Liver (tissue), 9 donors: ENCODE data around the gene CFAP65. TPM values are rescaled to one million over a fixed set of nuclear protein-coding genes. Genes with fewer than 3 reads are reported as not detected.

Experiments
- DNase-seq: peaks from one replicate; pipeline ENCODE4 v3.0.0-alpha.2; 2017; ENCODE audit warnings: low spot score
- H3K27ac ChIP-seq, 2 donors: one replicate each; pipeline ENCODE4 v1.7.0; 2013; ENCODE audit warnings: inconsistent platforms in 2 of 2, low read length in 2 of 2, control low read depth in 1 of 2, low read depth in 1 of 2, mild to moderate bottlenecking in 1 of 2
- H3K27me3 ChIP-seq, 4 donors: one replicate each; pipeline versions ENCODE4 v1.6.1 to v1.7.0; 2013; ENCODE audit warnings: low read length in 3 of 4, inconsistent platforms in 1 of 4, mild to moderate bottlenecking in 1 of 4, moderate library complexity in 1 of 4; ENCODE audit not compliant: control insufficient read depth in 4 of 4, insufficient read depth in 4 of 4
- H3K36me3 ChIP-seq, 4 donors: one replicate each; pipeline versions ENCODE4 v1.6.1 to v1.7.0; 2013; ENCODE audit warnings: low read length in 3 of 4, mild to moderate bottlenecking in 3 of 4, low read depth in 1 of 4, moderate library complexity in 1 of 4; ENCODE audit not compliant: control insufficient read depth in 4 of 4, insufficient read depth in 3 of 4
- H3K4me1 ChIP-seq, 4 donors: one replicate each; pipeline versions ENCODE4 v1.6.1 to v1.7.0; 2013; ENCODE audit warnings: low read length in 3 of 4, mild to moderate bottlenecking in 3 of 4, moderate library complexity in 1 of 4; ENCODE audit not compliant: control insufficient read depth in 4 of 4, insufficient read depth in 4 of 4
- H3K4me3 ChIP-seq, 3 donors: one replicate each; pipeline versions ENCODE4 v1.6.1 to v1.7.0; 2013; ENCODE audit warnings: low read length in 3 of 3, control low read depth in 1 of 3, low read depth in 1 of 3, mild to moderate bottlenecking in 1 of 3
- H3K9ac ChIP-seq, 2 donors: one replicate each; pipeline ENCODE4 v1.7.0; 2013; ENCODE audit warnings: low read length in 2 of 2, mild to moderate bottlenecking in 2 of 2, moderate library complexity in 2 of 2, control low read depth in 1 of 2, low read depth in 1 of 2
- H3K9me3 ChIP-seq, 4 donors: one replicate each; pipeline versions ENCODE4 v1.6.1 to v1.7.0; 2013; ENCODE audit warnings: low read length in 3 of 4; ENCODE audit not compliant: control insufficient read depth in 4 of 4
- EGR1 ChIP-seq, 2 donors: IDR thresholded peaks; 2 replicates each; pipeline ENCODE4 v1.6.1; 2016 to 2018; ENCODE audit warnings: antibody characterized with exemption in 2 of 2, low read depth in 2 of 2
- FOXA1 ChIP-seq: IDR thresholded peaks from 2 replicates; pipeline ENCODE4 v1.6.1; 2016; ENCODE audit warnings: antibody characterized with exemption
- GABPA ChIP-seq, 2 donors: IDR thresholded peaks in 1 of 2; conservative IDR thresholded peaks in 1 of 2; 2 replicates each; pipeline ENCODE4 v1.6.1; 2016; ENCODE audit warnings: antibody characterized with exemption in 2 of 2, mild to moderate bottlenecking in 1 of 2, moderate library complexity in 1 of 2
- JUND ChIP-seq, 2 donors: IDR thresholded peaks; 2 replicates each; pipeline ENCODE4 v1.6.1; 2016; ENCODE audit warnings: antibody characterized with exemption in 2 of 2
- NR2F2 ChIP-seq: IDR thresholded peaks from 2 replicates; pipeline ENCODE4 v1.6.1; 2016; ENCODE audit warnings: antibody characterized with exemption
- RAD21 ChIP-seq, 2 donors: IDR thresholded peaks; 2 replicates each; pipeline ENCODE4 v1.6.1; 2016; ENCODE audit warnings: antibody characterized with exemption in 2 of 2, mild to moderate bottlenecking in 2 of 2
- RXRA ChIP-seq, 2 donors: IDR thresholded peaks; 2 replicates each; pipeline ENCODE4 v1.6.1; 2017 to 2018; ENCODE audit warnings: antibody characterized with exemption in 2 of 2, mild to moderate bottlenecking in 1 of 2
- SP1 ChIP-seq: IDR thresholded peaks from 2 replicates; pipeline ENCODE4 v1.6.1; 2018; ENCODE audit warnings: antibody characterized with exemption, mild to moderate bottlenecking
- TAF1 ChIP-seq: conservative IDR thresholded peaks from 2 replicates; pipeline ENCODE4 v1.6.1; 2016; ENCODE audit warnings: antibody characterized with exemption, mild to moderate bottlenecking
- YY1 ChIP-seq: IDR thresholded peaks from 2 replicates; pipeline ENCODE4 v1.6.1; 2016; ENCODE audit warnings: antibody characterized with exemption, mild to moderate bottlenecking
- WGBS: extraction: QIAGEN DNeasy Blood & Tissue Kit; methylation state at CpG from one replicate; pipeline ENCODE4 v1.1.7; 2013; 5-methylcytosine and 5-hydroxymethylcytosine counted together
- polyA plus RNA-seq, 2 donors: library from polyadenylated mRNA; stranded (reverse) in 1 of 2; unstranded in 1 of 2; fragments of 200-250 nt in 1 of 2; fragments of >200 nt in 1 of 2; fragmentation: Nextera tagmentation in 1 of 2; extraction: Ambion mirVana in 1 of 2; gene quantifications; one replicate each; pipeline versions ENCODE4 v1.2.1 to v1.2.3, GENCODE V29; 2013 to 2015
- total RNA-seq, 2 donors: library from RNA; depleted of rRNA; stranded (reverse); fragments of >200 nt; gene quantifications; one replicate each; pipeline ENCODE4 v1.2.3, GENCODE V29; 2014
- TF ChIP-seq, protein P1 (sequence below): IDR thresholded peaks from 2 replicates; pipeline ENCODE4 v1.6.1; 2016; ENCODE audit warnings: antibody characterized with exemption
- TF ChIP-seq, protein P2 (sequence below): IDR thresholded peaks from 2 replicates; pipeline ENCODE4 v1.6.1; 2016; ENCODE audit warnings: antibody characterized with exemption
- TF ChIP-seq, protein P3 (sequence below): IDR thresholded peaks from 2 replicates; pipeline ENCODE4 v1.6.1; 2016; ENCODE audit warnings: antibody characterized with exemption, mild to moderate bottlenecking
- TF ChIP-seq, protein P4 (sequence below): fragments of 150-350 bp; IDR thresholded peaks from 2 replicates; pipeline ENCODE4 v1.5.1; 2017; ENCODE audit warnings: improper control_type of control experiment, low read depth, low read length; ENCODE audit not compliant: missing input control
- donor health status: healthy.
- donor health status: healthy.
- donor health status: healthy.
- donor health status: healthy.
- donor health status: healthy.

Gene CFAP65
- total and polyA plus RNA-seq, 4 donors: not detected

GRCh38 chr2:218981390-218981880, 59.9 kb downstream of the CFAP65 start:
- no peak for TF ChIP-seq RXRA (IDR thresholded peaks at IDR 0.05)
- no peak for TF ChIP-seq SP1
- TF ChIP-seq TAF1: no peak
- TF ChIP-seq EGR1 (IDR thresholded peaks at IDR 0.05; ENCODE audit: low read depth in 2 of 2): no peak
- no peak for TF ChIP-seq NR2F2
- TF ChIP-seq, protein P1, sequence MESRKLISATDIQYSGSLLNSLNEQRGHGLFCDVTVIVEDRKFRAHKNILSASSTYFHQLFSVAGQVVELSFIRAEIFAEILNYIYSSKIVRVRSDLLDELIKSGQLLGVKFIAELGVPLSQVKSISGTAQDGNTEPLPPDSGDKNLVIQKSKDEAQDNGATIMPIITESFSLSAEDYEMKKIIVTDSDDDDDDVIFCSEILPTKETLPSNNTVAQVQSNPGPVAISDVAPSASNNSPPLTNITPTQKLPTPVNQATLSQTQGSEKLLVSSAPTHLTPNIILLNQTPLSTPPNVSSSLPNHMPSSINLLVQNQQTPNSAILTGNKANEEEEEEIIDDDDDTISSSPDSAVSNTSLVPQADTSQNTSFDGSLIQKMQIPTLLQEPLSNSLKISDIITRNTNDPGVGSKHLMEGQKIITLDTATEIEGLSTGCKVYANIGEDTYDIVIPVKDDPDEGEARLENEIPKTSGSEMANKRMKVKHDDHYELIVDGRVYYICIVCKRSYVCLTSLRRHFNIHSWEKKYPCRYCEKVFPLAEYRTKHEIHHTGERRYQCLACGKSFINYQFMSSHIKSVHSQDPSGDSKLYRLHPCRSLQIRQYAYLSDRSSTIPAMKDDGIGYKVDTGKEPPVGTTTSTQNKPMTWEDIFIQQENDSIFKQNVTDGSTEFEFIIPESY: no peak
- TF ChIP-seq, protein P2, sequence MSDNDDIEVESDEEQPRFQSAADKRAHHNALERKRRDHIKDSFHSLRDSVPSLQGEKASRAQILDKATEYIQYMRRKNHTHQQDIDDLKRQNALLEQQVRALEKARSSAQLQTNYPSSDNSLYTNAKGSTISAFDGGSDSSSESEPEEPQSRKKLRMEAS: no peak
- TF ChIP-seq YY1: no peak
- TF ChIP-seq FOXA1: no peak
- TF ChIP-seq GABPA (IDR thresholded peaks at IDR 0.05 in 1 of 2, conservative IDR thresholded peaks at IDR 0.05 in 1 of 2): no peak
- TF ChIP-seq, protein P3, sequence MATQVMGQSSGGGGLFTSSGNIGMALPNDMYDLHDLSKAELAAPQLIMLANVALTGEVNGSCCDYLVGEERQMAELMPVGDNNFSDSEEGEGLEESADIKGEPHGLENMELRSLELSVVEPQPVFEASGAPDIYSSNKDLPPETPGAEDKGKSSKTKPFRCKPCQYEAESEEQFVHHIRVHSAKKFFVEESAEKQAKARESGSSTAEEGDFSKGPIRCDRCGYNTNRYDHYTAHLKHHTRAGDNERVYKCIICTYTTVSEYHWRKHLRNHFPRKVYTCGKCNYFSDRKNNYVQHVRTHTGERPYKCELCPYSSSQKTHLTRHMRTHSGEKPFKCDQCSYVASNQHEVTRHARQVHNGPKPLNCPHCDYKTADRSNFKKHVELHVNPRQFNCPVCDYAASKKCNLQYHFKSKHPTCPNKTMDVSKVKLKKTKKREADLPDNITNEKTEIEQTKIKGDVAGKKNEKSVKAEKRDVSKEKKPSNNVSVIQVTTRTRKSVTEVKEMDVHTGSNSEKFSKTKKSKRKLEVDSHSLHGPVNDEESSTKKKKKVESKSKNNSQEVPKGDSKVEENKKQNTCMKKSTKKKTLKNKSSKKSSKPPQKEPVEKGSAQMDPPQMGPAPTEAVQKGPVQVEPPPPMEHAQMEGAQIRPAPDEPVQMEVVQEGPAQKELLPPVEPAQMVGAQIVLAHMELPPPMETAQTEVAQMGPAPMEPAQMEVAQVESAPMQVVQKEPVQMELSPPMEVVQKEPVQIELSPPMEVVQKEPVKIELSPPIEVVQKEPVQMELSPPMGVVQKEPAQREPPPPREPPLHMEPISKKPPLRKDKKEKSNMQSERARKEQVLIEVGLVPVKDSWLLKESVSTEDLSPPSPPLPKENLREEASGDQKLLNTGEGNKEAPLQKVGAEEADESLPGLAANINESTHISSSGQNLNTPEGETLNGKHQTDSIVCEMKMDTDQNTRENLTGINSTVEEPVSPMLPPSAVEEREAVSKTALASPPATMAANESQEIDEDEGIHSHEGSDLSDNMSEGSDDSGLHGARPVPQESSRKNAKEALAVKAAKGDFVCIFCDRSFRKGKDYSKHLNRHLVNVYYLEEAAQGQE: no peak
- no peak for TF ChIP-seq JUND (IDR thresholded peaks at IDR 0.05)
- no peak for TF ChIP-seq RAD21 (IDR thresholded peaks at IDR 0.05)
- peak overlapping the region in 1 of 3 donors; percentile 32 for H3K4me3 ChIP-seq
- no peak overlapping the region for H3K27ac ChIP-seq
- peaks cover 7 to 20% (median 14%) of the 10 kb centered on the region in 4 donors for H3K27me3 ChIP-seq
- H3K36me3 ChIP-seq: no peaks in the 10 kb centered on the region
- no peaks in the 10 kb centered on the region for H3K9me3 ChIP-seq
- peaks cover 5 to 30% (median 16%) of the 10 kb centered on the region in 4 donors for H3K4me1 ChIP-seq
- WGBS: 4% methylated on average over 46 of the region's 46 CpGs
- DNase-seq: no peak
- no peak overlapping the region for H3K9ac ChIP-seq

DNA sequence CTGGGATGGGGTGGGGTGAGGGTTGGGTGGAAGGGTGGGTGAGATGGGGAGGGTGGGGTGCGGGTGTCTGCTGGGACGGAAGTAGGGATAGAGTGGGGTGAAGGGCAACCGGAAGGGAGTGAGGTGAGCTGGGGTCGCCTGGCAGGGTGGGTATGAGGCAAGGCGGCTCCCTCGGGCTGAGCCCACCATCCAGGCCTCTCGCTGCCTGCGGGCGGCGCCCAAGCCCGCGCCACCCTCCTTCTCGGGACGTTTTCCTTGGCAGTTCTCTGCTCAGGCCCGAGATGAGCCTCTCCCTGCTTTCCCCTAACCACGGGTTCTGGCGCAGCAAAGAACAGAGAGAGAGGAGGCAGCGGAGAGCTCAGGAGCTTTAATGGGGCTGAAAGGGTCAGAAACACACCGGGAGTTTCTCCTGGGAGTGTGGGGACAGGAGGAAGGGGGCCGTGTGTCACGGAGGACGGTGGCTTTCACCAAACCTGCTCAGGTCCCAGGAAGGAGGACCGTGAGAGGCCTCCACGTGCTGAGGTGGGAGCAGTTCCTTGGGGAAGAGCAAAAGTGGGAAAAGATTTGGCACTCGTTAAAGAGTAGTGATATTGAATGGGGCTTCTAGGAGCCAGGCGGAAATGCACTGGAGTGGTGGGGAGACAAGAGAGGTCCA, 60.5 kb downstream of the CFAP65 start:
- no peak overlapping the region for H3K9ac ChIP-seq

More for the DNA sequence above, 60.5 kb downstream of the CFAP65 start:
- Histone ChIP-seq H3K27me3 (peaks cover 7 to 18% (median 12%) of the 10 kb centered on the region in 4 donors), H3K27ac (no peak overlapping the region), H3K4me3 (no peak overlapping the region), H3K4me1 (peaks cover 5 to 30% (median 16%) of the 10 kb centered on the region in 4 donors), H3K9me3 (no peaks in the 10 kb centered on the region), H3K36me3 (no peaks in the 10 kb centered on the region)
- no peak for DNase-seq
- WGBS: 5% methylated on average over 26 of the region's 26 CpGs
- TF ChIP-seq, protein P4, sequence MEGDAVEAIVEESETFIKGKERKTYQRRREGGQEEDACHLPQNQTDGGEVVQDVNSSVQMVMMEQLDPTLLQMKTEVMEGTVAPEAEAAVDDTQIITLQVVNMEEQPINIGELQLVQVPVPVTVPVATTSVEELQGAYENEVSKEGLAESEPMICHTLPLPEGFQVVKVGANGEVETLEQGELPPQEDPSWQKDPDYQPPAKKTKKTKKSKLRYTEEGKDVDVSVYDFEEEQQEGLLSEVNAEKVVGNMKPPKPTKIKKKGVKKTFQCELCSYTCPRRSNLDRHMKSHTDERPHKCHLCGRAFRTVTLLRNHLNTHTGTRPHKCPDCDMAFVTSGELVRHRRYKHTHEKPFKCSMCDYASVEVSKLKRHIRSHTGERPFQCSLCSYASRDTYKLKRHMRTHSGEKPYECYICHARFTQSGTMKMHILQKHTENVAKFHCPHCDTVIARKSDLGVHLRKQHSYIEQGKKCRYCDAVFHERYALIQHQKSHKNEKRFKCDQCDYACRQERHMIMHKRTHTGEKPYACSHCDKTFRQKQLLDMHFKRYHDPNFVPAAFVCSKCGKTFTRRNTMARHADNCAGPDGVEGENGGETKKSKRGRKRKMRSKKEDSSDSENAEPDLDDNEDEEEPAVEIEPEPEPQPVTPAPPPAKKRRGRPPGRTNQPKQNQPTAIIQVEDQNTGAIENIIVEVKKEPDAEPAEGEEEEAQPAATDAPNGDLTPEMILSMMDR: no peak
- no peak for TF ChIP-seq RAD21 (IDR thresholded peaks at IDR 0.05)
